H1 (cell line): Measurements from ENCODE around the gene ECSIT.

Experiments
- CHD1 ChIP-seq: IDR thresholded peaks from 2 replicates; pipeline ENCODE4 v1.6.1; 2012; ENCODE audit warnings: low read depth, low read length, improper control_type of control experiment
- CTCF ChIP-seq, 3 experiments: IDR thresholded peaks; 1 replicate in 2 of 3; 2 replicates in 1 of 3; pipeline versions ENCODE4 v1.5.1 to v1.6.1; 2011; ENCODE audit warnings: low read length in 3 of 3, mild to moderate bottlenecking in 3 of 3, inconsistent platforms in 2 of 3, low read depth in 1 of 3, moderate library complexity in 1 of 3; ENCODE audit not compliant: insufficient read depth in 1 of 3; ENCODE audit errors: control extremely low read depth in 1 of 3
- TF ChIP-seq, protein P1 (sequence below): IDR thresholded peaks from 2 replicates; pipeline ENCODE4 v1.6.1; 2011; ENCODE audit warnings: low read length, improper control_type of control experiment

- TF ChIP-seq, protein P1, sequence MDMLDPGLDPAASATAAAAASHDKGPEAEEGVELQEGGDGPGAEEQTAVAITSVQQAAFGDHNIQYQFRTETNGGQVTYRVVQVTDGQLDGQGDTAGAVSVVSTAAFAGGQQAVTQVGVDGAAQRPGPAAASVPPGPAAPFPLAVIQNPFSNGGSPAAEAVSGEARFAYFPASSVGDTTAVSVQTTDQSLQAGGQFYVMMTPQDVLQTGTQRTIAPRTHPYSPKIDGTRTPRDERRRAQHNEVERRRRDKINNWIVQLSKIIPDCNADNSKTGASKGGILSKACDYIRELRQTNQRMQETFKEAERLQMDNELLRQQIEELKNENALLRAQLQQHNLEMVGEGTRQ = no peak
- TF ChIP-seq CTCF (IDR thresholded peaks at IDR 0.05; ENCODE audit: control extremely low read depth in 1 of 3, insufficient read depth in 1 of 3, low read depth in 1 of 3, low read length in 3 of 3) = no peak
- TF ChIP-seq CHD1 = no peak
Measured at GRCh38 chr19:11510444-11510843, 18.5 kb downstream of the ECSIT start.
